Activated CD4-positive, alpha-beta T cell treated with anti-CD3 and anti-CD28 coated beads, Interleukin-10, Interleukin-2, amounts not matched to agents 100 ng/mL and 50 ng/mL, durations not matched to agents 16 hours and 8 hours (primary cell): ENCODE measurements around the gene NDST1.

Experiments used
- DNase-seq: peaks from one replicate; pipeline ENCODE4 v3.0.0-alpha.2; 2020

NDST1 gene

DNA sequence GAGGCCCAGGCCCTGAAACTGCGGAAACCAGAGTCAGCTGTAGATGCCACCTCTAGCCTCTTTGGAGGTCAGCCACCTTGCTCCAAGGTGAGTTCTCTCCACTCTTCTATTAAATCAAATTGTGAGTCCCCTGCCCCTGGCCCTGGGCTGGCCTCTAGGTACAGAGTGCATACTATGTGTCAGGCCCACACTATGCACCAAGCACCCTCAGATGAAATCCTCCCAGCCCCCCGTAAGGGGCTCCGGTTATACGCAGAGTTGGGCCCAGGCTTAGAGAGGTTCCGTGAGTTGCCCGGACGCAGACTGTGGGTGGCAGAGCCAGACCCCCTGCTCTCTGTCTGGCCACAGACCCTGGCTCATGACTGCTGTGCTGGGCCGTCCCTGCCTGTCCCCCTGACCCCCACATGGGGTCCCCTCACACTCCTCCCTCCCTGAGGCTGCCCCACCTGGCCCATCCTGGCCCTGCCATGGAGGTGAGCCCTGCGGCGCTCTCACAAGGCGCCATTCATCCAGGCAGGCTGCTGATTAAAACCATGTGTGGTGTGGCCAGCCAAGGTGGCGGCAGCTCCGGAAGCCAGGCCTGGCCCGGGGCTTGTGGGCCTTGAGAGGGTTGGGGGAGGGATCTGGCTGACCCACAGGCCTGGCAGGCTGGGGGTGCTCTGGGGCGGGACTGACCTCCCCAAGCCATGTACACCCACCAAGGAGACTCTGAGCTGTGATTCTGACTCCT lies 67.1 kb downstream of the NDST1 start:
- DNase-seq, result no peak

DNA sequence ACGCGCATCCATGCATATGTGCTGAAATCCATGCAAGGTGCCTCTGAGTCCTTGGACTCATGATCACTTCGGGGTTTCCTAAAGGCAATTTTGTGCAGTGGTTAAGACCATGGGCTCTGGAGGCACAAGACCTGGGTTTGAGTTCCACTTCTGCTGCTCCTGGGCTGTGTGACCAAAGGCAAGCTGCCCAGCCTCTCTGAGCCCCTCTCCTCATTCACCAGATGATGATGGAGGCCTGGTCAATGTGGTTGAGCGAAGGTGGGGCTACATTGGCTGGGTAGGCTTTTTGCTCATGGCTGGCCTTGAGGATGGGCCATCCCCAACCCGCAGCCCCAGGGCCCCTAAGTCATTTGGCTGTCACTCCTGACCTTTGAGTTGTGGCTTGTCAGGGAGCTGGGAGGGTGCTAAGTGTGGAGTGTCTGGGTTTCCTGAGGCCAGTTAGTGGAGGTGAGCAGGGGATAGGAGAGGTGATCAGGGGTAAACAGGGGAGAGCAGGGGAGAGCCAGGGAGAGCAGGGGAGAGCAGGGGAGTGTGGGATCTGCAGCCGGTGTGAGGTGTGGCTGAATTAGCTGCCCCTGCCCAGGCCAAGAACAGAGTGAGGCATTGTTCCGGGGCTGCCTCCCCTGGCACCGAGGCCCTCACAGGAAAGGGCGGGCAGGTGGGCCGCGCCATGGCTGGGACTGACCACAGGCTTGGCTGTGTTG lies 68.0 kb downstream of the NDST1 start:
- DNase-seq, result no peak

DNA sequence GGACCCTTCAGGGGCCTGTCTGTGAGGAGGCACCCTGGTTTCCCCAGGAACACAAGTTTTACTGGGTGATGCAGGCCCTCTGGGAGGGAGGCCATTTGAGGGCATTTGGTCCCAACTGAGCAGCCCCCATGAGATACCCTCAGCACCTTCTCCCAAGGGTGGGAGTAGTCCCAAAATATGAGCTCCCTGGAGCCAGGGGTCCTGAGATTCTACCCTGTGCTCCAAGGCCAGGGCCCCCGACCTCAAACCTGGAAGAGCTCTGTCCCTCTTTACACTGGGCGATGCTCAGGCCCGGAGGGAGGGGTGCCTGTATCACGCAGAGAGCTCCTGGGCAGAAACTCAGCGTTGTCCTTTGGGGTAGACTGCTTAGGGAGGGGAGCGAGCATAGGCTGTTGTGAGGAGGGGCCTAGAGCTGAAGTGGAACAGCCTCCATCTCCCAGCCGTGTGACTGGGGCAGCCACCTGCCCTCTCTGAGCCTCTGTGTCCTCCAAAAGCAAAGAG lies 68.6 kb downstream of the NDST1 start:
- DNase-seq, result no peak

DNA sequence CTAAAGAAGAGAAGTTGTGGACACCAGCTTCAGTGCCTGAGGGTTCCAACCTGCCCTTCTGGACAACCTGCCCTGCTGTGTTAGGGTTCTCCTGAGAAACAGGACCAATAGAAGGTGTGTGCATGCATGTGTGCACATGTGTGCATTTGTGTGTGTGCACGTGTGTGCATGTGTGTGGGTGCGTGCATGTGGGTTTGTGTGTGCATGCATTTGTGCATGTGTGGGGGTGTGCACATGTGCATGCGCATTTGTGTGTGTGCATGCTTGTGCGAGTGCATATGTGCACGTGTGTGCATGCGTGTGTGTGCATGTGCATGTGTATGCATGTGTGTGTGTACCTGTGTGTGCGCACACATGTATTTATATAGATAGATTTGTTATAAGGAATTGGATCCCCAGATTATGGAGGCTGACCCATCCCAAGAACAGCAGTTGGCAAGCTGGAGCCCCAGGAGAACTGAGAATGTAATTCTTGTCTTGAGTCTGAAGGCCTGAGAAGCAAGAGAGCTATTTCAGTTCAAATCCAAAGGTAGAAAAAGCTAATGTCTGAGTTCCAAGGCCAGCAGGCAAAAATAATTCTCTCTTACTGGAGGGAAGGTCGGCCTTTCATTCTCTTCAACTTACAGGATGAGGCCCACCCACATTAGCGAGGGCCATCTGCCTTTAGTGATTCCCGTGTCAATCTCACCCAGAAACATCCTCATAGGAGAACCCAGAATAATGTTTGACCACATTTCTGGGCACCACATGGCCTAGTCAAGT lies 69.6 kb downstream of the NDST1 start:
- DNase-seq, result no peak

DNA sequence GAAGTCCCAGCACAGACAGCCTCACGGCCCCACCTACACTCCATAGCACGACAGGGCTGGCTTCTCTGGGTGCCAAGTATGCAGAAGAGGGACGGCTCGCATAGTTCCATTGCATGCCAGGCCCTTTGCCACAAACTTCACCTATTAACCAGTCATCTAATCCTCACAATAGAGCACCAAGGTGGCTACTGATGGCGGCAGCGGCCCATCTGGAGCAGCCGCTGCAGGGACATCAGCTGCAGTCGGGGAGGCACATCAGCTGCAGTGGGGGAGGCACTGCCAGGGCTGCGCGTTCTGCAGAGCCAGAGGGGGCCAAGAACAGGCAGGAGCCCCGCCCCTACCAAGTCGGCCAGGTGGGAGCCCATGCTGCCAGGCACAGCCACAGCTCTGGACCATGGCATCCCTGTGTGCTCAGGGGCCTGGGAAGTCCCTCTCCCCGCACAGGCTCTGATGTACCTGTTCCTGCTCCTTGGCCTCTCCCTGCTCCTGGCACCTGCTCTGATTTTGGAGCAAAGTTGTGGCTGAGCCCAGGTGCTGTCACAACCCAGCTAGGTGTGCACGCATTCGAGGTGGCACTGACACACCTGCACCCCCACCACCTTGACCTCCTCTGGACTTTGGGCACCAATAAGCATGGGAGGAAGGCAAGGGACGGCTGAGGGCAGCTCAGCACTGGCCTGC lies 71.0 kb downstream of the NDST1 start:
- no peak for DNase-seq

DNA sequence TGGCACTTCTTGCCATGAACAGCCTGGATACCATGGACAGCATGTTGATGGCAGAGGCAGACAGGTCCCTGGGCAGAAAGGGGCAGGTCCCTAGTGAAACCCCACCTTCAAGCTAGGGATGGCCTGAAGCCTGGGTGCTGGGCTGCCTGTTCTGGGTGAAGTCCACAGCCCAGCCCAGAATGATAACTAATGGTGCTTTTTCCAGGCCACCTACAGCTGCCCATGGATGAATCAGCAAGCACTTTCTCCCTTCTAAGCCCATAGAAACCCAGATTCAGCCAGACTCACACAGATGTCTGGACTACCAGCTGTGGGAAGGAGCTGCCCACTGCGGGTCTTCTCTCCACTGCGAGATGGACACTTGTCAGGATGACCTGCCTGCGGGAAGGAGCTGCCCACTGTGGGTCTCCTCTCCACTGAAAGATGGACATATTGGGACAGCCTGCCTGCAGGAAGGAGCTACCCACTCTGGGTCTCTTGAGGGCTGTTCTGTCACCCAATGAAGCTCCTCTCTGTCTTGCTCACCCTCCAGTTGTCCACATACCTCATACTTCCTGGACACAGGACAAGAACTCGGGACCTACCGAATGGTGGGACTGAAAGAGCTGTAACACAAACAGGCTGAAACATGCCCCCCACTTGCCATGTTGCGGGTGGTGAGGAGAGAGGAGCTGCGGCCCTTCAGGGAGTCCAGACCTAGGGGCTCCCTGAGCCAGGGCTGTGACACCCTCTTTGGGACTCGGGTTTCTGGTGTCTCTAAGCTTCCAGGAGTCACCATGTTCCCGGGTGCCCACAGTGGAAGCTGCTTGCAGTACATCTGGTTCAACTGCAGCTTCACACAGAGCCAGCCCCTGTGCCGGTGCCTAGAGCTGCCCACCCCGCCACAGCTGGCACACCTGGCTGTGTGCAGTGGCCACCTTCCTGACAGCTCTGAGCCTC lies 71.8 kb downstream of the NDST1 start:
- no peak for DNase-seq

DNA sequence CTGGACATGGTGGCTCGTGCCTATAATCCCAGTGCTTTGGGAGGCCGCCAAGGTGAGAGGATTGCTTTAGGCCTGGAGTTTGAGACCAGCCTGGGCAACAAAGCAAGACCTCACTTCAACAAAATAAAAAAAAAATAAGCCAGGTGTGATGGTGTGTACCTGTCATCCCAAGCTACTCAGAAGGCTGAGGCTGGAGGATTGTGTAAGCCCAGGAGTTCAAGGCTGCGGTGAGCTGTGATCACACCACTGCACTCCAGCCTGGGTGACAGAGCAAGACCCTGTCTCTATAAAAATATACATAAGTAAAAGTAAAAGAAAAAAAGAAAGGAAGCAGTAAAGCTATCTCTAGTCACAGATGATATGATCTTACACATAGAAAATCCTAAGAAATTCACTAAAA lies 73.0 kb downstream of the NDST1 start:
- DNase-seq, result no peak

DNA sequence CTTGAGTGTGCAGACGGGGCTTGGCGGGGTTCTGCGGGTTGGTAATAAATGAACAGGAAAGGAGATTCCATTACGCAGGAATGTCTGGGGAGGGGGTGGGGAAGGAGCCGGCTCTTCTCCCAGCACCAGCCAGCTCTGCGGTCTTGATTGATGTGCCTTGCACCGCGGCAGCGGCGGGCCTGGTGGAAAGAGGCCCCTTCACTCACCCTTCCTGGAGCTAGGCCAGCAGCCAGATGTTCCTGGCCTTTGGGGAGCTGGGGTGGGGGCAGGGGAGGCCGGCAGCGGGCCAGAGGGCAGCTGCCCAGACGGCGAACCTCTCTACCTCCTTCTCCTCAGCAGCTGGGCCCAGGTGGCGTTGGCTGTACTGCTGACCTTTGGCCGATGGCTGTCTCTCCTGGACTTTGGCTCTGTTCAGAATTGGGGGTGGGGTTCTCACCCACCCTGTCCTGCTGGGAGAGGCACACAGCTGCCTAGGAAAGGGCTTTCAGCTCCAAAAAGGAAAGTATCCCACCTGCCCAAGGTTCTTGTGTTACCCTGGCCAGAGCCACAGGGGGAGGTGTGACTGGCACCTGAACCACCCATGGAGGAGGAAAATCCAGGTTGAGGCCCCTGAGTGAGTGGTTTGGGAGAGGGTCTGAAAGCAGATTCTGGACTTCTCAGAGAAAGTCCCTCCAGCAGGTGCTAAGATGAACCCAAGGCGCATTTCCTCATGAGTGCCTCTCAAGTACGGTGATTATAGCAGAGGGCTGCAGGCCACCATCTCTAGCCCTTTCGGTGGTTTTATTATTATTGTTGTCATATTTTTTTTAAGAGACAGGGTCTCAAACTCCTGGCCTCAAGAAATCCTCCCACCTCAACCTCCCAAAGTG lies 74.5 kb downstream of the NDST1 start:
- no peak for DNase-seq

DNA sequence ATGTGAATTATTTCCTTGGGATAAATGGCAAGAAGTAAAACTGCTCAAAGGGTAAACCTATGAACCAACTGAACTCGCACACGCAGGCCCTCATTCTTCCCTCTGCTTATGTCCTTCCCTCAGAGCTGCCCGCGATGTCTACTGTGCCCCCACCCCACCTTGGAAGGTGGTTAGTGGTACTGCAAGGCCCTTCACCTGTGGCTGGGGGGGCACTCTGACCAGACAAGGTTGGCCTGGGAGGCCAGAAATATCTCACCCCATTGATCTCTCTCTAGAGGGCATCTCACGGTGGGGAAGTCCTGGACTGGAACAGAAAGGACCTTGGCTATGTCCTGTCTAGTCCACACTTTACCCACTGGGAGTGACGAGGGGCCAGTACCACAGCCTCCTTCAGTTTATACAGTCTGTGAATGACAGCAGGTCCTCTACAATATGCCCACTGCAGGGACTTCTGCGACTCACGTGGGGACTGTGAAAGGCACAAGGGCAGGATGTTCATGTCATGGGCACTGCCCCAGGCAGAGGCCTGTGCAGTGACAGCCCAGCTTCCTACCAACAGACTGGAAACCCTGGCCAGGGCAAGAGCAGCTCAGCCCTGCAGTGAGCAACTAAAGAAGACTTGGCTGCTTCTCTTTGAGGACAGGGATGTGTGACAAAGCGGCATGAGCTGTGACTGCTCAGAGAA lies 75.8 kb downstream of the NDST1 start:
- DNase-seq, result no peak

DNA sequence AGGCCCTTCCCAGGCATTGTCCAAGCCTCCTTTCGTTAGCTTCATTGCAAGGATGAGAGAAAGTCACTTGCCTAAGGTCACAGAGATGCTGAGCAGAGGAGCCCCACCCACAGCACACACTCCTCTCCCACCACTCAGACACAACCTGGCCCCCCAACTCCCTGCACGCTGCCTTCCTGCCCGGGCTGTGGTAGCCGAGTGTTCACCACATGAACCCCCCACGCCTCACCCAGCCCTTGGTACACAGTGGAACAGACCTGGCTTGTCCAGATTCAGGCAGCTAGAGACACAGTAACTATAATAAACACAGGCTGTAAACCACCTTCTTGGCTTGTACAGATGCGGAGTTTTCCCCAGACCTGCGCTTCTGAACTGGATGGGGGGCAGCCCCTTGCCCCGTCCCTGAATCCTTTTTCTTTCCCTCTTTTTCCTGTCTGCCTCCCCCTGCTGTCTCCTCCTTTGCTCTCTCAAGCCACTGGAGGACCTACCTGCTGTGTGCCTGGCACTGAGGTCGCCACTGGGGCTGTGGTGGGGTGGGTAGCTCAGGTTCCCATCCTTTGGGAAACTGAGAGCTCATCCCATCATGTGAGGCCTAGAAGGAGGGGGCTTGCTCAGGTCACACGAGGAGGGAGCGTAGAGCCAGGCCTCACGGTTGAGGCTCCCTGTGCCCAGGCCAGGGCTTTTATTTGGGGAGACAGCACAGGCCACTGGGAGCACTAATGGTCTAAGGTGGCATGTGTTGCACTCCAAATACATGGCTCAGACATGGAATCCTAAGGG lies 76.8 kb downstream of the NDST1 start:
- DNase-seq, result no peak

DNA sequence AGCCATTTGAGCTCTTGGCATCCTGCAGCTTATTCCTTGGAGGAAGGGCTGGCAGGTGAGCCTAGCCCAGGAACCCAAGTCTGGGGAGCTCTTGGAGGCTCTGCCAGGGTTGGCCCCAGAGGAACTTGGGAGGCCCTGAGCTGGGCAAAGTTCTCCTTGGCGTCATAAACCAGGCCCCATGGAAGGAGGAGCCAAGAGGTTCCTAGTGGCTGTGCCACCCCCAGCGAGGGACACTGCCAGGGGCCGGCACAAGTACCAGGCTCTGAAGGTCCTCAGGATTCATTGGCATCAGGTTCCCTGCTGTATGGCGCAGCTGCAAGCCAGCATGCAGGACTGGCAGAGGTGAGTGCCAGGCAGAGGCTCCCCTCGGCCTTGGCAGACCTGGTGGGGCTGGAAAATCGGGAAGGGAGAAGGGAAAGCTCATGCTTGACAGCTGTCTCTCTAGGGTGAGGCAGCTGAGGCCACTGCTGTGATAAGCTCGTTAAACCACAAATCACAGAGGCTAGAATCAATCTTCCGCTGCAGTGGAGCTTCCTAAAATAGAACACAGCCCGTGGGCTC lies 77.9 kb downstream of the NDST1 start:
- DNase-seq, result no peak

DNA sequence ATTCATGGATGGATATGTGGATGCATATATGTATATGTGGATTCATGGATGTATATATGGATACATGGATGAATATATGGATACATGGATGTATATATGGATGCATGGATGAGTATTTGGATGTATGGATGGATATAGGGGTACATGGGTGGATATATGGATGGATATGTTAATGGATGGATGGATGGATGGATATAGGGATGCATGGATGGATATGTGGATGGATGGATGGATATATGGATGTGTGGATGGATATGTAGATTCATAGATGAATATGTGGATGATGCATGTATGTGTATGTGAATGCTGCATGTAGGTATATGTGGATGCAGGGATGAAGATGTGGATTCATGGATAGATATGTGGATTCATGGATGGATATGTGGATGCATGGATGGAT lies 79.1 kb downstream of the NDST1 start:
- DNase-seq, result no peak

DNA sequence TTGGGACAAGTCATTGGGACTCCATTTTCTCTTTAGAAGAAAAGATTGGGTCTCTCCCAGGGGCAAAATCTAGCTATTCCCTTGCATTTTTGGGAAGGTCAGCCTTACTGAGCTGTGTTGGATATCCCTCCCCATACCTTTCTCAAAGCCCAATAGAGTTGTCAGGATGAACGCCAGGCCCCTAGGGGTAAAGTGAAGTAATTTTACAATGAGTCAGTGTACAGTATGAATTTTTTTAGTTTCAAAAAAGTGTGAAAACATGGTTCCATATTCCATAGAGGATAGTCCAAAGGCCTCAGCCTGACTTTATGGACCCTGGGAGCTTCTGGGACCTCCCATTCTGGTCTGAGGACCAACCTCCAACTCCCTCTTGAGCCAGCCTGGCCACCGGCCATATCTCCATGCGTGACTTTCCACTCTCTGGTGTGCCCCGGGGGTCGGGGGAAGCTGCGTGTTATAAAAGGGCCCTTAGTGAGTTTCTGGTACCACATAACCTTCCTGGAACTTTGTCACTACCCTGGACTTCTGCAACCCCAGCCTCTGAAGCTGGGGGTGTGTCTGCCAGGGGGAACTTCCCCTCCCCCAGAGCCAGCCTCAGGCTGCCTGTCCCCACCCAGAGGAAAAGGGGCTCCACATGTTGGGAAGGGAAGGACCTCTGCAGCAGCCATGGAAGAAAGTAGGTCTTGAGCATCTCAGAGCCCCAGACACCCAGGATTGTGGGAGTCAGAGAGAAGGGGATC lies 80.1 kb downstream of the NDST1 start:
- DNase-seq, result no peak

DNA sequence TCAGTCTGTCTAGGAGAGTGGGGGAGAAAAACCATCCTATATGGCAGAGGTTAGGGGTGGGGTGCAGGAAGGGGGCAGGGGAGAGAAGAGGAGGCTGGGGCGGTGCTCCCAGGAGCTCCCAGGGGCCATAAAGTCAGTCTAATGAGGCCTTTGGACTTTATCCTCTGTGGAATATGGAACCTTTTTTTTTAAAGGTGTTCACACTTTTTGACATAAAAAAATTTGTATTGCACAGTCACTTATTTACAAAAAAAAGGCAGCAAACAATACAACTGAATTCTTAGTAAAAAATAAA lies 80.6 kb downstream of the NDST1 start:
- DNase-seq, result no peak

DNA sequence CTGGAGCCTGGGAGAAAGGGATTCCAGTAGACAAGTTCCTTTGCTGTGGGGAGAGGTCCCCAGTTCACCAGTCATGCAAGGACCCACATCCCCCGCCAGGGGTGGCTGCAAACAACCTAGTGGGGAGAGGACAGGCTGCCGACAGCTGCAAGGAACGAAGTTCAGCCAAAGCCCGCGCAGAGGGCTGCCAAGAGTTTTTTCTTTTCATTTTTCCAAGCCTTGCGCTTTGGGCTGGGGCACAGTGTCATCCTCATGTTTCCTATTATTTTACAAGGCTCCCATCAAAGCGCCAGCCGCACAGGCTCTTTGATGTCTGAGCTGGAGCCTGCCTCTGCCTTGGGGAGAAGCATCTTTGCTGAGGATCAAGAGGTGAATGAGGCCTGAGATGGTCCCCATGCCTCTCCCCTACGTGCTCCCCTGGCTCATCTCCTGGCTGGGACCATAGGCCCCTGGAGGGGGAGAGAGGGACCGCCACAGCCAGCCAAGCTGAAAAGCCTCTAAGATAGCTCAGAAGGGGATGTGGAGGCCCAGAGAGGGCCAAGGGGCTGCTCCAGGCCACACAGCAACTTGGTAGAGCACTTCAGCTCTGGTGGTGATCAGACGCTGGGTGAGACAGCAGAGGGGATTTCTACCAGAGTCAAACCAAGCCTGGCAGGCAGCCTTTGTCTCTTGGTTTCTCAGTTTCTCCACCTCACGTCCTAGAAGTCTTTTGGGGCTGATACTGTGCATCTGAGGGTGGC lies 82.1 kb downstream of the NDST1 start:
- DNase-seq, result no peak

DNA sequence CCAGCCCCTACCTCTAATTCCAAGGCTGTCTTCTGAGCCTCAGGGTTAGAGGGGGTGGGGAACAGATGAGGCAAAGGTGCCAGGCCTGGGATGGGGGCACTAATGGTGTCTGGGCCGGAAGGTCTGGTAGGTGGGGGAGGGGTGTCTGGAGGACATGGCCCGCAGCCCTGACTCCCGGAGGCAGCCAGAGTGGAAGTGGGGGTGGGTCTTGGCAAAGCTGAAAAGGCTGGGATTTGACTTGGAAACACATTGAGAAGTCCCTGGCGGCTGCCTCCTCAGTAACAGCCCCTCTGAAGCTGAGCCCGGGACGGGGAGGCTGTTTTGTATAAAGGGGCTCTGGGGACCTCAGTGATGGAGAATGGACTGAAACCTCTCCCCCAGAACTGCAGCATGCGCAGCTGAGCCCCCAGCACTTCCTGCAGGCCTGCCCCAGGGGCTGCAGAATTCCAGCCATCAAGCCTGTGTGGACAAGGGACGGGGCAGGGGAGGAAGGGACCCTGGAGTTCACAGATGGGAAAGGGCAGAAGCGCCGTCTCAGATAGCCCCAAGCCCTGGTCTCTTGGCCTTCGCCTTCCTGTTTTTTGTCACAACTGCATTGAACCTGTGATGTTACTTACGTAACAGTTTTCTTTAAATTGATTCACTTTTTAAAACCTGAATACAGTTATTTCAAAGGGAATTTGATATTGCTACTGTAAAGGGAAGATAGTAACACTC lies 83.2 kb downstream of the NDST1 start:
- no peak for DNase-seq

DNA sequence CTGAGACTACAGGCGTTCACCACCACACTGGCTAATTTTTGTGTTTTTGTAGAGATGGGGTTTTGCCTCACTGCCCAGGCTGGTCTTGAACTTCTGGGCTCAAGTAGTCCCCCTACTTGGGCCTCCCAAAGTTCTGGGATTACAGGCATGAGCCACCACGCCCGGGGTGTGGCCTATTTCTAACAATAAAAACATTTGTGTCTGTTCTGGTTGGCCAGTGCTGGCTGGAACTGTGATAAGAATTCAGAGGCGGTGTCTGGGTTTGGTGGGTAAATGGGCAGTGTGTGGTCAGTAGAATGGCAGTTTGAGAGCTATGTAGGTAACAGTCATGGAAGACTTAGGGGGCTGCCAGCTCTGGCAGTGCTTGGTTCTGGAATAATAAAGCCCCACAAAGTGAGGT lies 85.7 kb downstream of the NDST1 start:
- no peak for DNase-seq
